HG03442 (cell line): ENCODE data around the gene ABCD3.
"Not testable (repeated sequence)": the region's sequence is repeated elsewhere in the genome, so short reads cannot be mapped to it uniquely, and the experiment has no call there.

Experiments used
- ATAC-seq: cut with Tn5 transposase; IDR thresholded peaks from one replicate; pipeline ENCODE4 v1.9.1; 2021; ENCODE audit warnings: mild to moderate bottlenecking, moderate library complexity; ENCODE audit not compliant: unreplicated experiment

The ABCD3 gene

GRCh38 chr1:94544706-94545490 lies 126.7 kb downstream of the ABCD3 start:
- ATAC-seq: no peak

- no peak for ATAC-seq
These were observed 131.5 kb downstream of the ABCD3 start for GRCh38 chr1:94549706-94550105.

- no peak for ATAC-seq
These were observed 132.2 kb downstream of the ABCD3 start for GRCh38 chr1:94550396-94550795.

GRCh38 chr1:94550800-94551241 lies 132.6 kb downstream of the ABCD3 start:
- no peak for ATAC-seq

GRCh38 chr1:94551449-94551848 lies 133.3 kb downstream of the ABCD3 start:
- ATAC-seq: no peak

GRCh38 chr1:94552071-94552586 lies 133.9 kb downstream of the ABCD3 start:
- no peak for ATAC-seq

- ATAC-seq: no peak
These were observed 135.1 kb downstream of the ABCD3 start for GRCh38 chr1:94553323-94553730.

GRCh38 chr1:94553931-94554330 lies 135.7 kb downstream of the ABCD3 start:
- no peak for ATAC-seq

- ATAC-seq: no peak
These were observed 136.4 kb downstream of the ABCD3 start for GRCh38 chr1:94554580-94554979.

- ATAC-seq: no peak
These were observed 136.9 kb downstream of the ABCD3 start for GRCh38 chr1:94555091-94555490.

GRCh38 chr1:94559921-94560320 lies 141.7 kb downstream of the ABCD3 start:
- ATAC-seq: no peak

- ATAC-seq: no peak
These were observed 142.1 kb downstream of the ABCD3 start for GRCh38 chr1:94560333-94560732.

GRCh38 chr1:94562519-94563260 lies 144.5 kb downstream of the ABCD3 start:
- ATAC-seq: no peak

GRCh38 chr1:94565901-94566300 lies 147.7 kb downstream of the ABCD3 start:
- ATAC-seq: no peak

- ATAC-seq: not testable (repeated sequence)
These were observed 148.2 kb downstream of the ABCD3 start for GRCh38 chr1:94566436-94566835.

- not testable (repeated sequence) for ATAC-seq
These were observed 149.9 kb downstream of the ABCD3 start for GRCh38 chr1:94567975-94568607.
